ENCODE results near the gene TACC3.

GRCh38 chr4:1780435-1780834 is 59.1 kb downstream of the TACC3 start:
- TF ChIP-seq CTCF (IDR thresholded peaks at IDR 0.05), result no peak
- no peak for TF ChIP-seq POLR2A (IDR thresholded peaks at IDR 0.05)

Measured in uterus (tissue), 2 donors.